Activated T-cell treated with anti-CD3 and anti-CD28 coated beads, Interleukin-2, amount 50 U/mL, for 72 hours (primary cell): ENCODE measurements around the gene ATAD2B. TPM values are rescaled to one million over a fixed set of nuclear protein-coding genes. Genes with fewer than 3 reads are reported as not detected.

Source experiments
- ATAC-seq, 2 donors: fragments of 150-1000 bp; cut with Tn5 transposase; replicated peaks in 1 of 2; 2 replicates each; pipeline ENCODE4 v1.10.0; 2021; ENCODE audit warnings: moderate library complexity in 2 of 2, mild to moderate bottlenecking in 1 of 2
- DNase-seq, 2 donors: peaks; one replicate each; pipeline ENCODE4 v3.0.0; 2021 to 2022; ENCODE audit warnings: mixed read lengths in 1 of 2
- H3K27ac Mint-ChIP-seq: one replicate; pipeline ENCODE4 v1.8.0; 2022; ENCODE audit warnings: mild to moderate bottlenecking, moderate library complexity, mixed read lengths
- H3K27me3 Mint-ChIP-seq: one replicate; pipeline ENCODE4 v1.8.0; 2022; ENCODE audit warnings: low read depth, mixed read lengths
- H3K36me3 Mint-ChIP-seq, 2 donors: one replicate each; pipeline ENCODE4 v1.8.0; 2022; ENCODE audit warnings: mixed read lengths in 2 of 2, mild to moderate bottlenecking in 1 of 2; ENCODE audit not compliant: insufficient read depth in 2 of 2
- H3K4me1 Mint-ChIP-seq: one replicate; pipeline ENCODE4 v1.8.0; 2022; ENCODE audit warnings: low read depth, mixed read lengths
- H3K4me3 Mint-ChIP-seq, 2 donors: one replicate each; pipeline ENCODE4 v1.8.0; 2022; ENCODE audit warnings: mild to moderate bottlenecking in 2 of 2, mixed read lengths in 2 of 2, moderate library complexity in 2 of 2
- H3K9me3 Mint-ChIP-seq, 2 donors: one replicate each; pipeline ENCODE4 v1.8.0; 2022; ENCODE audit warnings: mixed read lengths in 2 of 2
- total RNA-seq, 2 donors: library from RNA; stranded (reverse); gene quantifications; one replicate each; pipeline ENCODE4 v1.2.3, GENCODE V29; 2022

The ATAD2B gene
- total RNA-seq, 2 donors from 2014 or later = 26.1 to 26.6 TPM

DNA sequence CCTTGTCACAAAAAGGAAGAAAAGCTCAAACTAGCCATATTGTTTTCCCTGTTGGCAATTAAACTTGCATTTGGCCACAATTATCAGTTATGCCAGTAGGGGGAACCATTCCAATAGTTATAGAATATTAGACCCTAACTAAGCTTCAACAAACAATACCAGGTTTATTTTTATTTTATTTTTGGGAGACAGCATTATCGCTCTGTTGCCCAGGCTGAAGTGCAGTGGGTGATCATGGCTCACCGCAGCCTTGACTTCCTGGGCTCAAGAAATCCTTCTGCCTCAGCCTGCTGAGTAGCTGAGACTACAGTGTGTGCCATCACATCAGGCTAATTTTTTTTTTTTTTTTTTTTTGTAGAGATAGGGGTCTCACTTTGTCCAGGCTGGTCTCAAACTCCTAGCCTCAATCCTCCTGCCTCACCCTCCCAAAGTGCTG is 102.1 kb downstream of the ATAD2B start:
- no peaks in the 10 kb centered on the region for H3K27me3 Mint-ChIP-seq
- no peaks in the 10 kb centered on the region for H3K9me3 Mint-ChIP-seq
- ATAC-seq = peak; percentile 51 to 53
- peaks cover 13% of the 10 kb centered on the region for H3K4me1 Mint-ChIP-seq
- peak overlapping the region; percentile 24 for H3K27ac Mint-ChIP-seq
- DNase-seq = peak in 1 of 2 donors; percentile 33
- no peaks in the 10 kb centered on the region for H3K36me3 Mint-ChIP-seq
- H3K4me3 Mint-ChIP-seq = no peak overlapping the region

DNA sequence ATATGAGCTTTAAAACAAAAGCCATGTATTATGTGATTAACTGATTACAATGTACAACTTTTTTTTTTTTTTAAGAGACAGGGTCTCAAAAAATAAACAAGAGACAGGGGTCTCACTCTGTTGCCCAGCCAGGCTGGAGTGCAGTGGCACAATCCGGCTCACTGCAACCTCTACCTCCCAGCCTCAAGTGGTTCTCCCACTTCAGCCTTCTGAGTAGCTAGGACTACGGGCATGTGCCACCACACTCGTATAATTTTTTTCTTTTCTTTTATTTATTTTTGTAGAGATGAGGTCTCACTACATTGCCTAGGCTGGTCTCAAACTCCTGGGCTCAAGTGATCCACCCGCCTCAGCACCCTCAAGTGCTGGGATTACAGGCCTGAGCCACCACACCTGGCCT is 103.1 kb downstream of the ATAD2B start:
- peaks cover 13% of the 10 kb centered on the region for H3K4me1 Mint-ChIP-seq
- DNase-seq = no peak
- H3K27ac Mint-ChIP-seq = no peak overlapping the region
- no peaks in the 10 kb centered on the region for H3K36me3 Mint-ChIP-seq
- no peaks in the 10 kb centered on the region for H3K27me3 Mint-ChIP-seq
- no peaks in the 10 kb centered on the region for H3K9me3 Mint-ChIP-seq
- no peak overlapping the region for H3K4me3 Mint-ChIP-seq
- no peak for ATAC-seq

DNA sequence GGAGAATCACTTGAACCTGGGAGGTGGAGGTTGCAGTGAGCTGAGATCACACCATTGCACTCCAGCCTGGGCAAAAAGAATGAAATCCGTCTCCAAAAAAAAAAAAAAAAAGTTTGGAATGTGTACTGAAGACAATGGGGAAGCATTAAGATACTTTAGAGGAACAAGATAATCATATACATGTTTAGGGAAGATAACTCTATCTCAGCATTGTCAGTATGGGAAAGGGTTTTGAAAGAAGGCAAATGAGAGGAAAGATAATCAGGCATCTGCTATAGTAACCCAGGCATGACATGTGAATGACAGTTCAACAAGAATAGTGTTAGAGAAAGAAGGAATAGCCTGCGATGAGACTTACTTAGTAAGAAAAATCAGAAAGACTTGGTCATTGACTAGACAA is 112.0 kb downstream of the ATAD2B start:
- Mint-ChIP-seq H3K4me1 (no peaks in the 10 kb centered on the region), H3K36me3 (peaks cover 0 to 3% of the 10 kb centered on the region in 2 donors), H3K9me3 (no peaks in the 10 kb centered on the region), H3K27ac (no peak overlapping the region), H3K4me3 (no peak overlapping the region), H3K27me3 (no peaks in the 10 kb centered on the region)
- ATAC-seq (no peak), DNase-seq (no peak)

DNA sequence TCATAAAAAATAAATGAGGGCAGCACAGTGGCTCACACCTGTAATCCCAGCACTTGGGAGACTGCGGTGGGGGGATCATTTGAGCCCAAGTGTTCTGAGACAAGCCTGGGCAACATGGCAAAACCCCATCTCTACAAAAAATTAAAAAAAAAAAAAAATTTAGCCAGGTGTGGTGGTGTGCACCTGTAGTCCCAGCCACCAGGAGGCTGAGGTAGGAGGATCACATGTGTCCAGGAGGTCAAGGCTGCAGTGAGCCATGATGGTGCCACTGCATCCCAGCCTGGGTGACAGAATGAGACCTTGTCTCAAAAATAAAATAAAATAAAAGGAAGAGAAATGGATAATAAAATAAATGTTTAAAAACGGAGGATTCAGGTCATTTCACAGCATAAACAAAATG is 113.5 kb downstream of the ATAD2B start:
- Mint-ChIP-seq H3K9me3 (no peaks in the 10 kb centered on the region), H3K4me3 (no peak overlapping the region), H3K27ac (no peak overlapping the region), H3K36me3 (peaks cover 0 to 3% of the 10 kb centered on the region in 2 donors), H3K4me1 (peaks cover 9% of the 10 kb centered on the region), H3K27me3 (no peaks in the 10 kb centered on the region)
- DNase-seq = no peak
- ATAC-seq = no peak

DNA sequence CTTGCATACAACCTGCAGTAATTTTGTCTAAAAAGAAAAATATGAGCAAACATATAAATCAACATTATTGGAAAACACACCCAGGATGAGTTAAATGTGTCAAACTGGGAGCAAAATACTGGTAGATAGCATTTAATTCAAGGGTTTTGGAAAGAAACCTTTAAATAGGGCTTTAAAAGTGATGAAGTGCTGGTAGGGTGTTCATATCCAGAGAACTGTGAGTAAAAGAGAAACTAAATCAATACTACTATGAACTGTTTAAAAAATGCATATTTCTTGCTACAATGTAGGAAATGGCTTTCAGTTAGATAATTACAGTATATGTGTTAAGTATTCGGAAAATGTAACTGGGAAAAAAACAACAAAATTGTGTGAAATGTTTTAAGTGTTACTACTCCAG is 117.8 kb downstream of the ATAD2B start:
- ATAC-seq (peak in 1 of 2 donors; percentile 50), DNase-seq (no peak)
- H3K27ac Mint-ChIP-seq = peak overlapping the region; percentile 24
- H3K4me1 Mint-ChIP-seq = peaks cover 9% of the 10 kb centered on the region
- H3K36me3 Mint-ChIP-seq = peaks cover 0 to 2% of the 10 kb centered on the region in 2 donors
- H3K27me3 Mint-ChIP-seq = no peaks in the 10 kb centered on the region
- H3K4me3 Mint-ChIP-seq = no peak overlapping the region
- H3K9me3 Mint-ChIP-seq = no peaks in the 10 kb centered on the region

DNA sequence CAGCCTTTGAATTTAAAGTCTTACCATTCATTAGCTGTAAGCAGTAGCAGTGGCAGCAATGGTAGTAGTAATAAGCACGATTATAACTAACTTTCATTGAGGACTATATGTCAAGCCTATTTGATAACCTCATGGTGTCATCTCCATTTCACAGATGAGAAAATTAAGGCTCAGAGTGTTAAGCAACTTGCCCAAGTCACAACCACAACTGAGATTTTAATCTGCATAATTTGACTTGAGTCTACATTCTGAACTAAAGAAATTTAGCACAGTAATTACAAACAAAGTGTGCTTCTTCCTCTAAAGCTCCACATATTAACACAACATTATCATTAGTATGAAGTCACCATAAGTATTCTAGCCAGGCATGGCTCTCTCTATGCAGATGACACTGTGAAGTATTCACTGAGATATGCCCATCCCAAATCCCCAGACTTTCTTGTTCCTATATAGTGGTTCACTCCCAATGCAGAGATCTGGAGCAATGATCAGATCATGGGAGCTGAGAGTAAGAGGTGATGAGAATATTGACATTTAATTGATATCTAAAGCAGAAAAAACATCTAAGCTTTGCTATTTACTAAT is 120.2 kb downstream of the ATAD2B start:
- Mint-ChIP-seq H3K27me3 (no peaks in the 10 kb centered on the region), H3K4me3 (no peak overlapping the region), H3K27ac (no peak overlapping the region), H3K36me3 (peaks cover 0 to 2% of the 10 kb centered on the region in 2 donors), H3K9me3 (no peaks in the 10 kb centered on the region), H3K4me1 (peaks cover 9% of the 10 kb centered on the region)
- ATAC-seq (no peak), DNase-seq (no peak)

DNA sequence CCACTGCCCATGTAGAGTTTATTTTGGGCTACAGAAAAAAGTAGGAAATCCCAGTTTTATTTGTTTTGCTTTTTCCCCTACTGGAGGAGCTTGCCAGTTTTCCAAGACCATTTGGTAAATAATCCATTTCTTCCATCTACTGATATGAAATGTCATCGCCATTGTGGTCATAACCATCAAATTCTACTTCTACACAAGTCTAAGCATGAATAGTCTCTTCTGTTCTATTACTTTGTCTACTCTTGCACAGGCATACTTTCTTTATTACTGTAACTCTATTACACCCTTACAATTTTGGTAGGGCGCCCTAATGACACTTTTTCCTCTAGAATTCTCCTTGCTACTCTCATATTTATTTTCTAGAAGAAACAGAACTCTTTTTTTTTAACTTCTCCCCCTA is 120.7 kb downstream of the ATAD2B start:
- DNase-seq (no peak), ATAC-seq (no peak)
- Mint-ChIP-seq H3K4me3 (no peak overlapping the region), H3K4me1 (peaks cover 9% of the 10 kb centered on the region), H3K27ac (no peak overlapping the region), H3K27me3 (no peaks in the 10 kb centered on the region), H3K36me3 (peaks cover 0 to 2% of the 10 kb centered on the region in 2 donors), H3K9me3 (no peaks in the 10 kb centered on the region)

DNA sequence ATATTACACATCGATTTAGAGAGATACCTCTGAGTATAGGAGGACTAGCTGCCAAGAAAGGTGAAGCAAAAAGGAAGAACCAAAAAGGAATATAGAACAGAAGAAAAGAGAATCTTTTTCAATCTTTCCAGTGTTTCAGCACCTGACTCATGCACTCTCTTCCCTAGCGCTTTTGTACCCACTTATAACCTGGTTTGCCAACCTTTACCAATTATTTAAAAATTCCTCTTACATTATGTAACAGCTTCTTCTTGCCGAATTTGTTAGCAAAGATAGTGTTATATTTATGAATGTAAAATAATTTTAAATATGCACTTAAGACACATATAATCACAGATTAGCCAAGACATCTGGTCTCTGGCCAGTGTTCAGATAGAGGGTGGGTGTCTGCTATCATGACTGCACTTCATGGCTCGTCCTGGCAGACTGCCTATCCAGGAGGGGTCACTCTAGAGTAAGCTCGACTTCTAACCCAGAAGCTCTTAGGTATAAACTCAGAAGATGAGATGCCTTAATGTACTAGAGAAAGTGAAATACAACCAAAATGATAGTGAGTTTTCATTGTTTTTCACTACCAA is 122.9 kb downstream of the ATAD2B start:
- Mint-ChIP-seq H3K4me1 (peaks cover 3% of the 10 kb centered on the region), H3K27me3 (no peaks in the 10 kb centered on the region), H3K4me3 (no peak overlapping the region), H3K9me3 (no peaks in the 10 kb centered on the region), H3K36me3 (peaks cover 0 to 2% of the 10 kb centered on the region in 2 donors), H3K27ac (no peak overlapping the region)
- ATAC-seq (no peak), DNase-seq (peak in 1 of 2 donors; percentile 4)

DNA sequence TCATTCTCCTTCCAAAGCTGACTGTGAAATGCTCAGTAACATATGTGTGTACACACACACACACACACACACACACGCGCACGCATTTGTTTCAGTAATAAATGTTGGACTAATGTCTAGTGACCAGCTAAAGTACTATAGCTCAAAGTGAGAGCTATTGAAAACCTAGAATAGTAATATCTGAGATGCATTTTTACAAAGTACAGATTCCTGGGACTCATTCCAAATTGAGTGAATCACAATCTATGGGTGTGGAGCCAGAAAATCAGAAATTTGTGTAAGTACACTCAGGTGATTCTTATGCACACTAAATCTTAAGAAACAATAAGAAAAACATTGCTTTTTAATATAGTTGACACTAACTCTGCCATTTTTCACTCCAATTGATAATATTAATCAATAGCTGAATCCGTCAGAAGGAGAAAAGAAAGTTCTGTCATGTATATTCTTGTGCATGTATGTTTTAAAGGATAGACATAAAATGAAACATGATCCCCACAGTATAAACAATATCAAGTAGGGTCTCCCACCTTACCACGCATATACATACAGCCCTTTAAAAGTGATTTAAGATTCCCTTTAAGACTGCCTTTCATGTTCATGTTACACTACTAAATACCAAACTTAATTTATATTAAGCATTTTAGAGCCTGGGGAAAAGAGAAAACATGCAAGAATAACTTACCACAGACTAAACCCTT is 123.5 kb downstream of the ATAD2B start:
- Mint-ChIP-seq H3K4me3 (no peak overlapping the region), H3K27me3 (no peaks in the 10 kb centered on the region), H3K27ac (no peak overlapping the region), H3K9me3 (no peaks in the 10 kb centered on the region), H3K4me1 (no peaks in the 10 kb centered on the region), H3K36me3 (peaks cover 0 to 2% of the 10 kb centered on the region in 2 donors)
- DNase-seq = no peak
- ATAC-seq = no peak

DNA sequence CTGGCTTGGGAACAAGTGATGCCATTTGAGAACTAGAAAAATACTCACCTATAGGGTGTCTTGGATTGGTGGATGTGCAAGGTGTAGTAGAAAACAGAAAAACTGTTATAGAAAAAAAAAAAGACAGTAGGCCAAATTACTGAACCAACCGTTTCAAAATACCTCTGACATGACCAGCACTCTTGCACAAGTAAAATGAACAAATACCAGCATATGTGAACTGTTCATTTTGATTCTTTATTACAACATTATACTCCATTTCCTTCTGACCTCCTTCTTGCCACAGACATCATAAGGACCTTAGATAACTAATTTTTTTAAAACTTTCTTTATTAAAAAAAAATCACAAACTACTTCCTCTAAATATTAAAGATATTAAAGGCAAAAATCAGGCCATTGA is 125.5 kb downstream of the ATAD2B start:
- ATAC-seq (no peak), DNase-seq (no peak)
- H3K4me3 Mint-ChIP-seq = no peak overlapping the region
- no peak overlapping the region for H3K27ac Mint-ChIP-seq
- no peaks in the 10 kb centered on the region for H3K9me3 Mint-ChIP-seq
- peaks cover 0 to 2% of the 10 kb centered on the region in 2 donors for H3K36me3 Mint-ChIP-seq
- H3K4me1 Mint-ChIP-seq = no peaks in the 10 kb centered on the region
- no peaks in the 10 kb centered on the region for H3K27me3 Mint-ChIP-seq

DNA sequence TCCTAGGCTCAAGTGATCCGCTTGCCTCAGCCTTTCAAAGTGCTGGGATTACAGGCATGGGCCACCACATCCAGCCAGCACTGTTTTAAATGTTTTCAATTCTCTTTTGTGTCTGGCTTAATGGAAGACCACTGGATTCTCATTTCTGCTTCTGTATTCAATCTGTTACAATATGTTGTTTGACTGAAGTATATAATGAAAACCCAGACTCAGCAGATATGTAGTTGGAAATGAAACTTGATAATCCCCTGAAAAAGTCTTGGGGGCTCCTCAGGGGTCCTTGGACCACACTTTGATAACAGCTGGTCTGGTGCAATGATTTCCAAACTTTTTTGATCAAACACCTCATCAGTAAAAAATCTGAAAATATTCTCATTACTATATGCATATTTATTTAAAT is 132.7 kb downstream of the ATAD2B start:
- DNase-seq = no peak
- peaks cover 6% of the 10 kb centered on the region for H3K4me1 Mint-ChIP-seq
- ATAC-seq = no peak
- no peak overlapping the region for H3K27ac Mint-ChIP-seq
- H3K4me3 Mint-ChIP-seq = no peak overlapping the region
- H3K9me3 Mint-ChIP-seq = no peaks in the 10 kb centered on the region
- peaks cover 0 to 1% of the 10 kb centered on the region in 2 donors for H3K36me3 Mint-ChIP-seq
- no peaks in the 10 kb centered on the region for H3K27me3 Mint-ChIP-seq

DNA sequence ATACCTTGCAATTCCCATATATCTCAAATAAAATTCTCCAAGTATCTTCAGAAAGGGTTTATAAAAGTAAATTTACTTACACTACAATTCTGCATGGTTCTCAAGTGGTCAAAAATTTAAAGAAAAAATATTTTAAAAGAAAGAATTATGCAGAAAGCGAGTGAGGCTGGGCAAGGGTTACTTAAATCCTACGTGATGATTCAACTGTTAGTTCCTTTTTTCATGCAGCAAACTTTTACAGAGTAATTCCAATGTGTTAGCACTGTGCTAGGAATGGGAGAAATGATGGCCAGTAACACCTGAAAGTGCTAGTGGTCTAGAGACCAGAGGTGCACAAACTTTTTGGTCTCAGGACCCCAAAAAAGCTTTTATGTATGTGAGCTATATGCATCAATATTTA is 133.4 kb downstream of the ATAD2B start:
- DNase-seq (no peak), ATAC-seq (no peak)
- Mint-ChIP-seq H3K4me1 (peaks cover 14% of the 10 kb centered on the region), H3K4me3 (no peak overlapping the region), H3K36me3 (peaks cover 0 to 1% of the 10 kb centered on the region in 2 donors), H3K9me3 (no peaks in the 10 kb centered on the region), H3K27me3 (no peaks in the 10 kb centered on the region), H3K27ac (no peak overlapping the region)

DNA sequence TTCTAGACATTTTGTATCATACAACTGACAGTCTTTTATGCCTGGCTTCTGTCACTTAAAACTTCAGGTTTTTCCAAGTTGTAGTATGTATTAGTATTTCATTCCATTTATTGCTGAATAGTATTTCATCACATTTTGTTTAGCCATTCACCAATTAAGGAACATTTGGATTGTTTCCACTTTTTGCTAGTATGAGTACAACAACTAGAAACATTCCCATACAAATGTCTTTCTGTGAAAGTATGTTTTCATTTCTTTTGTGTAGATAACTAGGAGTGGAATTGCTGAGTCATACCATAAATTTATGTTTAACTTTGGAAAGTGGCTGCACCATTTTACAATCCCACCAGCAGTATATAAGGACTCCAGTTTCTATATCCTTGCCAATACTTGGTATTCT is 135.9 kb downstream of the ATAD2B start:
- Mint-ChIP-seq H3K9me3 (no peaks in the 10 kb centered on the region), H3K4me1 (peaks cover 27% of the 10 kb centered on the region), H3K27ac (peak overlapping the region; percentile 22), H3K27me3 (no peaks in the 10 kb centered on the region), H3K4me3 (no peak overlapping the region), H3K36me3 (peaks cover under 1 to 2% of the 10 kb centered on the region in 2 donors)
- ATAC-seq (no peak), DNase-seq (no peak)
